H1 (cell line): ENCODE results near the gene TCERG1L. TPM values are rescaled to one million over a fixed set of nuclear protein-coding genes. Genes with fewer than 3 reads are reported as not detected.

Source experiments
- EGR1 ChIP-seq: IDR thresholded peaks from 2 replicates; pipeline ENCODE4 v1.6.1; 2011; ENCODE audit warnings: low read depth, low read length, borderline replicate concordance
- JUN ChIP-seq: IDR thresholded peaks from 2 replicates; pipeline ENCODE4 v1.6.1; 2011; ENCODE audit warnings: low read depth, mild to moderate bottlenecking, improper control_type of control experiment, low read length
- SAP30 ChIP-seq: fragments of 300-600 bp; sonication (generic); IDR thresholded peaks from 2 replicates; pipeline ENCODE4 v1.7.1; 2012; ENCODE audit warnings: low read length, moderate library complexity, mild to moderate bottlenecking, inconsistent platforms; ENCODE audit not compliant: insufficient read depth, insufficient replicate concordance
- SP2 ChIP-seq: IDR thresholded peaks from 2 replicates; pipeline ENCODE4 v1.6.1; 2012; ENCODE audit warnings: mild to moderate bottlenecking, low read length, inconsistent platforms
- SRF ChIP-seq: IDR thresholded peaks from 2 replicates; pipeline ENCODE4 v1.6.1; 2011; ENCODE audit warnings: mild to moderate bottlenecking, low read depth, low read length, moderate library complexity
- USF2 ChIP-seq: IDR thresholded peaks from 2 replicates; pipeline ENCODE4 v1.6.1; 2011; ENCODE audit warnings: low read length, improper control_type of control experiment
- polyA plus RNA-seq, 7 experiments: library from polyadenylated mRNA; depleted of rRNA in 3 of 7; stranded (reverse) in 5 of 7; unstranded in 2 of 7; fragments of >200 nt in 5 of 7; fragments of 200-250 nt in 2 of 7; gene quantifications; 1 replicate in 5 of 7; 2 replicates in 1 of 7; 4 replicates in 1 of 7; pipeline versions ENCODE4 v1.2.1 to v1.2.3, GENCODE V29; 2011 to 2013; ENCODE audit warnings: missing spikeins in 2 of 7, mixed read lengths in 2 of 7
- total RNA-seq: library from RNA; stranded (reverse); fragmentation: NEBNext Ultra II Directional; extraction: Animal tissue kit (Norgen Biotek cat#: 25700); gene quantifications from 2 replicates; pipeline ENCODE4 v1.2.1, GENCODE V29; 2021

Gene TCERG1L
- total and polyA plus RNA-seq, 2 of the 8 experiments (the other 6 are each of a cell fraction or from before 2014, with no cell fraction given) = 3.9 to 6.9 TPM

DNA sequence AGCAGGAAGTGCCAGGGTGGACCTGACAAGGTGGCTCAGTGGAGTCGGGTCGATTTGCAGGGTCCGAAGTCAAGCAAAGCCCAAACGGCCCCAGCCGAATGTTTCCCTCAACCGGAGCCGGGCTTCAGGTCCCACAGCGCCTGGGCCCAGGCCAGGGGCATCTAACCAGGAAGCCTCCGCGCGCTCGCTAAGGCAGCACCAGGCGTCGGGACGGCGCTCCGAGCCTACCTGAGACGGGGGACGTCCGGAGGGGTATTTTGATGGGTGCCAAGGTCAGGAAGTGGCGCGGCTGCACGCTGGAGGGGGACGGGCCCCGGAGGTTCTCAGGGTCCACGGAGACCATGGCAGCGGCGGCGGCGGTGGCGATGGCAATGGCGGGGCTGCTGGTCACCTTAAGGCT, 51.5 kb downstream of the TCERG1L start (continued):
- TF ChIP-seq EGR1 = no peak
- no peak for TF ChIP-seq SAP30
- no peak for TF ChIP-seq SRF
- TF ChIP-seq USF2 = no peak
- no peak for TF ChIP-seq SP2
- TF ChIP-seq JUN = no peak
